ENCODE measurements around the gene ARF1.

DNA sequence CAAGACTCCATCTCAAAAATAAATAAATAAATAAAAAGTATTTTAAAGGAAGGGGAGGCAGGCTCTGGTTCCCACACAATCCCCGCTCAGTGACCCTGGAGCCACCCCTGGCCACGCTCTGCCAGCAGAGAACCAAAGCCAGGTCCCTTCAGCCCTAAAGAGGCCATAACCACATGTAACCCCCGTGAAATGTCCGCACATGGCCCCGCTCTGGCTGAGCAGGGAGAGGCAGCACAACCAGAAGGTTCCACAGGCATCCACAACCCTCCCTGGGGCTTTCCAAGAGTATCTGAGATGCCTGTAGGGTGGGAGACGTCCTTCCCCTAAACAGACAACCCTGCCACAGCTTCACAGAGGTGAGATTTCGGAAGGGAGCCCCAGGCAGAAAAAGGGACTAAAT, 1.4 kb upstream of the ARF1 start:
- TF ChIP-seq CTCF (conservative IDR thresholded peaks at IDR 0.05; ENCODE audit: low read depth, low read length) (no peak), EZH2 (IDR thresholded peaks at IDR 0.05; ENCODE audit: borderline replicate concordance, low read depth, low read length, poor library complexity, severe bottlenecking) (no peak)
